Renal cortical epithelial cell (primary cell): ENCODE data around the gene DGCR2. TPM values are rescaled to one million over a fixed set of nuclear protein-coding genes. Genes with fewer than 3 reads are reported as not detected.
"Not testable (repeated sequence)": the region's sequence is repeated elsewhere in the genome, so short reads cannot be mapped to it uniquely, and the experiment has no call there.

ENCODE experiments used
- DNase-seq: peaks from one replicate; pipeline ENCODE4 v3.0.0-alpha.2; 2011; ENCODE audit warnings: low read depth
- total RNA-seq: library from RNA; depleted of rRNA; stranded (reverse); fragments of >200 nt; gene quantifications from 2 replicates; pipeline ENCODE4 v1.2.3, GENCODE V29; 2014

Gene DGCR2
- total RNA-seq, 1 donor from 2014 or later, result 131 TPM

- DNase-seq, result no peak
Observed at GRCh38 chr22:19042285-19043120, 79.7 kb downstream of the DGCR2 start.

DNA sequence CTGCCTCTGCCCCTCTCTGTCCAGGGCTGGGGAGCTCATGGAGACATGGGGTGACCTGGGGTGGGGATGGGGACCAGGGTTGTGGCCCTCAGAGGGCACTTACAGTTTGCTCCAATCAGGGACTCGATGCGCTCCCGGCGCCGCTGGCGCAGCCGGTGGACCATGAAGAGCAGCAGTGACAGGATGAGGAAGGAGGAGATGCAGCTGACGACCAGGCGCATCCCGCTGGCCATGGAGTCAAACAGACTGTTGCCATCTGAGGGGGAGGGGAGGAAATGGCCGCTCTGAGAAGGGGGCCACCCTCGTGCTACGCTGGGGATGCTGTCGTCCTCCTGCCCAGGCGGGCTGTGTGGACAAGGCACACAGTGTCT, 80.5 kb downstream of the DGCR2 start:
- DNase-seq, result no peak

- no peak for DNase-seq
Observed at GRCh38 chr22:19040888-19041703, 81.1 kb downstream of the DGCR2 start.

GRCh38 chr22:19040391-19040861, 81.8 kb downstream of the DGCR2 start:
- no peak for DNase-seq

DNA sequence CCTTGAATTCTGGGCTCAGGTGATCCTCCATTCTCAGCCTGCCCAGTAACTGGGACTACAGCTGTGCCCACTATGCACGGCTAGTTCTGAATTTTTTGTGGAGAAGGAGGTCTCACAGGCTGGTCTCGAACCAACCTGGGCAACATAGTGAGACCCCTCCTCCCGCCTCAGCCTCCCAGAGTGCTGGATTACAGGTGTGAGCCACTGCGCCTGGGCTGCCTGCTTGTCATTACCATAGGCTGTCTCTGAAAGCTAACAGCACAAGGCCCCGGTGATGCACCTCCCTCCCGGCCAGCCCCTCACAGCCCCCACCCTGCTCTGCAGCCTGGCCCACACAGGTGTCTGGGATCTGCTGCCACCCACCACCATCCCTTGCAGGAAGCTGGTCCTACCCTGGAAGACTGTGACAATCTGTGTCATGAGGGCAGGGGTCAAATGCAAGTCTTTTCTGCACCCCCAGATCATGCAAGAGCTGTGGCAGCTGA, 82.4 kb downstream of the DGCR2 start:
- no peak for DNase-seq

GRCh38 chr22:19039448-19039780, 82.8 kb downstream of the DGCR2 start:
- DNase-seq, result no peak

DNA sequence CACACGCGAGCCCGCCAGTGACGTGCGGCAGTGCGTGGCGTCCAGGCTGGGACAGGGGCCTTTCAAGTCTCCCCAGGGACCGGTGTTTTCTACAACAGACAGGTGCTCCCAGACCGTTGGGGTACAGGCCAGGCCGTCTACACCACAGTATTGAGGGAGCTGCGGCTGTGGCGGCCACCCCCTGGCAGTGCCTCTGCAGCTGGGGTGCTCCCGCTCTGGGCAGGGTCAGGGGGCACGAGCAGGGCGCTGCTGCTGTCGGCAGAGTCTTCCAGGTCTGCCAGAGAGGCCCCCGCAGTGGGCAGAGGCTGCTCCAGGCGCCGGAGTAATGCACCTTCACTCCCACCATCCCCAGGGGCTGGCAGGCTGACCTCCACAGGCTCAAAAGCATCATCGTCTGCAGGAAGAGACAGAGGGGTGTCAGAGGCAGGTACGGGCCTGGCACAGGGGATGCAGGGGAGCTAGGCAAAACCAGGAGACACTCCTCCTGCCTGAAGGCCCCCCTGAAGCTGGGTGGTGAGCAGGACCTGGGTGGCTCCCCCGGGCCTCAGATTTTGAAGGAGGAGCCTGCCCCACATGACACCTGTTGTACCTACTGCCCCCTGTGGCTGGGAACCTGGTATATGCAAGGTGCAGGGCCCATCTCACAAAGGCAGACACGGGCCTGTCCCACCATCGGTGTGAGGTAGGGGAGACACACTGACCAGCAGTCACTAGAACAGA, 83.3 kb downstream of the DGCR2 start:
- no peak for DNase-seq

GRCh38 chr22:19038164-19038546, 84.1 kb downstream of the DGCR2 start:
- DNase-seq, result no peak

DNA sequence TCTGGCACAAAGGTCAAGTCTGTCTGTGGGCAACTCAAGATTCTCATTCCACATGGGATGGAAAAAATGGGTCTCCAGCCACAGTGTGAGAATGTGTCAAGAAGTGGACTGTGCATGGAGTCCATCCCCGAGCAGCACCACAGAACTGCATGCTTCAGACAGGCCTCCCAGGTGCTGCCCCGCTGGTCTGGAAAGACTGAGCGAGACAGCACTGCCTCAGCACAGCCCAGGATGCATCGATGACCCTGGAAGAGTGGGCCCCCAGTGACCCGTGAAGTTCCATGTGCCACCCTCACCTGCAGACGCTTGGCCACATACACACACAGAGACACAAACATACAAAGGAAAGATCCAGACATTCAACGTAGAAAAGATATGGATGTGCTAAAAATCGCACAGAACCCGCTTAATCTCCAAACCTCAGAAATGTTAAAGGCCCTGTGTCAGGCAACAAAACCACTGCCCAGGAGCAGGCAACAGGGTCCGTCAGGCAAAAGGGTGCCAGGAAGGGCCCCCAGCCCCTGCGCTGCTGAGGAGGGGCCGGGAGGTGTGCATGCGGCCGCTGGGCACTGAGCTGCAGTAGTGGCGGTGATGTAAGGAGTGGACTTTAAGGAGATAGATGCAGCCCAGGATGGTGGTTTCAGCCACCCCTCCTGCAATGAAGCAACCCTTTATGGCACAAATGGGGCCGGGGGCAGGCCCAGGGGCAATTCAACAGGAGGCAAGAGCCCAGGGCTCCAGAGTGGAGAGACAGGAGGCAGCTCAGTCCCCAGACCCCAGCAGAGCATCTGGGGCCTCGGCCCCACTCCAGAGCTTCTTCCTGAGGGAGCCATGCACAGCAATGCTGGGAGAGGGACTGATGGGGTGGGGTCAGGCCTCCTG, 84.7 kb downstream of the DGCR2 start:
- DNase-seq, result no peak

GRCh38 chr22:19036523-19037273, 85.5 kb downstream of the DGCR2 start:
- no peak for DNase-seq

GRCh38 chr22:19036229-19036522, 86.0 kb downstream of the DGCR2 start:
- no peak for DNase-seq

DNA sequence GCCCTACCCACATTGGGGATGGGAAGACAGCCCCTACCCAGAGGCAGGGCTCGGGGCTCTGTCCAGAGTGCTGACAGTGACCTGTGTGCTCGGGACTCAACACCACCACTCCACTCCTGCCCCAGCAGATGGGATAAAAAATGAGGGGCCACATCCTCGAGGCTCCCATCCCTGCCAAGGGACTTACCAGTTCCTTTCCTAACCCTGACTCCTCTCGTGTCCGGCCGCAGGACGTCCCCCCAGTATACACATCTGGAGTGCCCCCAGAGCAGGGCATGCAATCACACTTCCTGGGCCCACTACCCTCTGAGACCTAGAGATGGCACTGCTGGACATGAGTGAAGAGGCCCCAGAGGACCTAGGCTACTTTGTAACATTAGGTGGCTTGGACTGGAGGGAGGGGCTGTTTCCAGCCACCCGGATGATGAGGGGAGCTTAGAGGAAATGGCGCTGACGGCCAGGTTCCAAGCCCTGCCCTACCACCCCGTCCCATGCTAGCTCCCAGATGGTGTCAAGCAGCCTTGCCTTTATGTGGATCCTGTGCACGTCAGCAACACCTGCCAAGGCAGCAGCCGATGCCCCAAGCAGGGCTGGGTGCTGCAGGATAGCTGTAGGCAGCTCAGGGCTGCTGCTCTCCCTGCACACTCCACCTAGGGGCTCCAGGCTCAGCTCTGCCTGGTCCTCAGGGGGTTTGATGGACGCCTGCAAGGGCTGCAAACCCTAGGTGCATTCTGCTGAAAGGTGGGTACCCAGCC, 86.6 kb downstream of the DGCR2 start:
- DNase-seq, result no peak

- DNase-seq, result not testable (repeated sequence)
Observed at GRCh38 chr22:19035126-19035473, 87.1 kb downstream of the DGCR2 start.

- not testable (repeated sequence) for DNase-seq
Observed at GRCh38 chr22:19034724-19035120, 87.5 kb downstream of the DGCR2 start.

GRCh38 chr22:19034031-19034723, 88.0 kb downstream of the DGCR2 start:
- DNase-seq, result not testable (repeated sequence)

GRCh38 chr22:19033568-19033905, 88.7 kb downstream of the DGCR2 start:
- DNase-seq, result not testable (repeated sequence)

DNA sequence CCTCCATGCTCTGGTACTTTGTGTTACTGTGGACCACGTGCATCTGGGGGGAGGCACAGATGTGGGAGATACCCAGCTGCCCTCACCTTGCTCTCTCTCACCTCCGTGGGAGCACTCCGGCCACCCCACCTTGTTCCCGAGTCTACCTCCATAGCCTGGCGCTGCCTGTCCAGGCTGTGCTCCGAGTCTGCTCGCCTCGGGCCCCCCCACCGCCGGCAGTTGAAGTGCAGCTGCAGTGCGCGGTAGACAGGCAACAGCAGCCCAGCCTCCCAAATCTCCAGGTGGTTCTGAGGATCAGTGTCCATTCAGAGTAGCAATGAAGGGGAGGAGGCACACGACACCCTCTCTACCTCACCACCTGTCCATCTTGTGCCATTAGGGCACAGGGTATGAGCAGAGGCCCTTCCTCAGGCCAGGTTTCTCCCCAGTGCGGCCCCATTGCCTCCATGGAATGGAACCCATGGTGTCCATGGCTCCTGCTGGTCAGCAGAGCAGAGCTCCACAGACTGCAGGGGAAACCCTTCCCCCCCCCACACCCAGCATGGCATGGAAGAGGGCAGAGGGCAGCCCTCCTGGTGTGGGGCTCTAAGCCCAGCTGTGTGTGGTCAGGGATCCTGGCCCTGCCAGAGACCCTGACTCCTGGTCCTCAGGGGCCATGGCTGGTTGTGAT, 89.2 kb downstream of the DGCR2 start:
- DNase-seq, result not testable (repeated sequence)

DNA sequence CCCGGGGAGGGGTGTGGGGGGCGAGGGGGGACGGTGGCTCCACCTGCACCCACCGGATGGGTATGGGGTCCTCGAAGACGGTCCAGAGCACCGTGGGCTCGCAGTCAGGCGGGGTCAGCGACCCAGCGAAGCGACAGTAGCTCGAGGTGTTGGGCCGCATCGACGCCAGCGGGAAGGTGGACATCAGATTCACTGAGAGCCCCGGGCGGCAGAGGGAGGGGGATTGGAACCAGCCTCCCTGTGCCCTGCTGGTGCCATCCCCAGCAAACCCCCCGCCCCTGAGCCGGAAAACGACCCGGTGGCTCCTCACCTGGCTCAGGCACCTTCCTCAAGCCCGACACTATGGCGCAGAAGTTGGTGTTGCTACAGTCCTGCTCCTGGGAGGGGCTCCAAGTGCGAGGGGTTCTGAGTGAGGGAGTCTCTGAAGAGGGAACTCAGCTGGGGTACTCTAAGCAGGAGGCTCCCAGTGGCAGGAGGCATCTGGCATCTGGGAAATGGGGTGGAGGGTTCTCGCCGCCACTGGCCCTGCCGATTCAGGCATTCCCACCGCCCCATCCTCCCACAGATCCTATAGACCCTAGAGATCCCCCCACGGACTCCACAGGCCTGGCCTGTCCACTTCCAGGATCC, 89.9 kb downstream of the DGCR2 start:
- not testable (repeated sequence) for DNase-seq

DNA sequence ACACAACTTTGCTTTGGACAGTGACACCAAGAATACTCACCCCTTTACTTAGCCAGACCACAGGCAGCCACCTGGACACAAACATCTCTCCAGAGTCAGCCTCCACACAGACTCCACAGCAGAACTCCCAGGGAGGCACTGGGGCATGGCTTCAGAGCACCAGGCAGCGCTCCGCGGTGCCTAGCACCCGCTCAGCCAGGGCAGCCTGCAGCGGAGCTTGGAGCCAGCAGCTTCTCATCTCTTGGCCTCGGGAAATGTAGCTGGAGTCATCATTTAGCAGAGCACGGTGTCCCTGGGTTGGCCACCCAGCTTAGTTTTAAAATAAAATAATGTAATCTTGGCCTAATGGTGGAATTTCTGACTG, 91.3 kb downstream of the DGCR2 start:
- not testable (repeated sequence) for DNase-seq
